H1 (cell line): ENCODE measurements around the gene APAF1. TPM values are rescaled to one million over a fixed set of nuclear protein-coding genes. Genes with fewer than 3 reads are reported as not detected.

Source experiments
- CTCF ChIA-PET: fragments of 300-600 bp; sonication (Branson Sonifier 250); formaldehyde crosslinking; loops from one replicate; lab custom pipeline; 2021; ENCODE audit not compliant: partially characterized antibody; lab: Charles Lee
- POLR2A ChIA-PET: fragments of 300-600 bp; sonication (Branson Sonifier 250); formaldehyde crosslinking; loops from one replicate; lab custom pipeline; 2021; ENCODE audit warnings: inconsistent platforms; ENCODE audit not compliant: partially characterized antibody; lab: Charles Lee
- DNase-seq, 2 experiments: peaks; one replicate each; pipeline versions ENCODE4 v3.0.0 to v3.0.0-alpha.2; 2010 to 2022; ENCODE audit warnings: low spot score in 2 of 2, low read depth in 1 of 2, mixed read lengths in 1 of 2
- FAIRE-seq: peaks from 2 replicates; lab custom pipeline; 2011; peaks lifted over from hg19 to GRCh38; lab: Jason Lieb, UNC
- H2AFZ ChIP-seq: 2 replicates; pipeline ENCODE4 v1.8.1; 2012; ENCODE audit warnings: low read length, inconsistent platforms
- H2AK5ac ChIP-seq: 2 replicates; pipeline ENCODE4 v1.6.1; 2013; ENCODE audit warnings: low read depth, low read length
- H2BK120ac ChIP-seq: replicated peaks from 2 replicates; pipeline ENCODE3; 2013; ENCODE audit warnings: low read depth, low read length, inconsistent platforms
- H2BK12ac ChIP-seq: 2 replicates; pipeline ENCODE4 v1.6.1; 2013; ENCODE audit warnings: low read depth, low read length
- H2BK15ac ChIP-seq: 2 replicates; pipeline ENCODE4 v1.6.1; 2013; ENCODE audit warnings: low read length
- H2BK20ac ChIP-seq: 2 replicates; pipeline ENCODE4 v1.6.1; 2013; ENCODE audit warnings: low read length
- H2BK5ac ChIP-seq: 2 replicates; pipeline ENCODE4 v1.6.1; 2013; ENCODE audit warnings: low read depth, low read length
- H3K14ac ChIP-seq: 2 replicates; pipeline ENCODE4 v1.6.1; 2013; ENCODE audit warnings: inconsistent platforms; ENCODE audit not compliant: insufficient read length
- H3K18ac ChIP-seq: 2 replicates; pipeline ENCODE4 v1.6.1; 2013; ENCODE audit warnings: low read length; ENCODE audit errors: extremely low read depth
- H3K23ac ChIP-seq: 2 replicates; pipeline ENCODE4 v1.6.1; 2013; ENCODE audit warnings: inconsistent platforms; ENCODE audit not compliant: insufficient read length
- H3K23me2 ChIP-seq: 2 replicates; pipeline ENCODE4 v1.6.1; 2013; ENCODE audit warnings: low read depth, low read length
- H3K27ac ChIP-seq: 2 replicates; pipeline ENCODE4 v1.6.1; 2011; ENCODE audit warnings: low read depth, low read length, inconsistent platforms
- H3K27me3 ChIP-seq, 4 experiments: replicated peaks in 1 of 4; 1 replicate in 1 of 4; 2 replicates in 3 of 4; pipeline versions ENCODE4 v1.6.1 to v1.8.1; 2011 to 2013; ENCODE audit warnings: low read length in 3 of 4, mild to moderate bottlenecking in 3 of 4, inconsistent platforms in 2 of 4, mixed read lengths in 2 of 4, moderate library complexity in 1 of 4; ENCODE audit not compliant: control insufficient read depth in 3 of 4, insufficient read depth in 3 of 4; ENCODE audit errors: extremely low read depth in 1 of 4
- H3K36me3 ChIP-seq, 4 experiments: 2 replicates each; pipeline versions ENCODE4 v1.6.1 to v1.8.1; 2011 to 2013; ENCODE audit warnings: mild to moderate bottlenecking in 4 of 4, low read length in 3 of 4, moderate library complexity in 2 of 4, control low read depth in 1 of 4, inconsistent platforms in 1 of 4; ENCODE audit not compliant: insufficient read depth in 4 of 4, control insufficient read depth in 2 of 4
- H3K4ac ChIP-seq: replicated peaks from 2 replicates; pipeline ENCODE3; 2013; ENCODE audit warnings: low read length, low read depth, mixed read lengths, inconsistent platforms; ENCODE audit not compliant: insufficient read length
- H3K4me1 ChIP-seq, 4 experiments: replicated peaks in 1 of 4; 1 replicate in 1 of 4; 2 replicates in 3 of 4; pipeline versions ENCODE4 v1.6.1 to v1.8.1; 2011 to 2013; ENCODE audit warnings: low read length in 3 of 4, inconsistent platforms in 2 of 4, mixed read lengths in 1 of 4; ENCODE audit not compliant: insufficient read depth in 4 of 4, control insufficient read depth in 3 of 4
- H3K4me2 ChIP-seq, 2 experiments: 2 replicates each; pipeline versions ENCODE4 v1.6.1 to v1.8.1; 2011 to 2013; ENCODE audit warnings: low read depth in 2 of 2, low read length in 2 of 2, control low read depth in 1 of 2, inconsistent platforms in 1 of 2, mild to moderate bottlenecking in 1 of 2; ENCODE audit not compliant: insufficient read depth in 1 of 2
- H3K4me3 ChIP-seq, 4 experiments: fragments of 200-600, 300-600 bp in 1 of 4; sonication (generic), shearing (Covaris generic), sonication (Bioruptor Twin) in 1 of 4; 2 replicates each; pipeline versions ENCODE4 v1.5.1 to v1.8.1; 2011 to 2016; ENCODE audit warnings: low read length in 4 of 4, low read depth in 3 of 4, control low read depth in 2 of 4, inconsistent platforms in 2 of 4, mild to moderate bottlenecking in 2 of 4, mixed read lengths in 1 of 4, moderate library complexity in 1 of 4; ENCODE audit not compliant: insufficient read depth in 2 of 4; ENCODE audit errors: extremely low read depth in 1 of 4
- H3K56ac ChIP-seq: replicated peaks from 2 replicates; pipeline ENCODE3; 2013; ENCODE audit warnings: low read depth, mild to moderate bottlenecking, mixed read lengths, low read length, inconsistent platforms; ENCODE audit not compliant: insufficient read length
- H3K79me1 ChIP-seq: 2 replicates; pipeline ENCODE4 v1.6.1; 2013; ENCODE audit warnings: low read depth, low read length, control low read depth
- H3K79me2 ChIP-seq, 2 experiments: 2 replicates each; pipeline versions ENCODE4 v1.6.1 to v1.8.1; 2012 to 2013; ENCODE audit warnings: low read length in 2 of 2, mild to moderate bottlenecking in 2 of 2, inconsistent platforms in 1 of 2; ENCODE audit not compliant: insufficient read depth in 2 of 2, control insufficient read depth in 1 of 2
- H3K9ac ChIP-seq, 4 experiments: replicated peaks in 1 of 4; 1 replicate in 1 of 4; 2 replicates in 3 of 4; pipeline versions ENCODE4 v1.6.1 to v1.8.1; 2011 to 2013; ENCODE audit warnings: low read depth in 3 of 4, low read length in 3 of 4, control low read depth in 2 of 4, mild to moderate bottlenecking in 2 of 4, moderate library complexity in 2 of 4, inconsistent platforms in 1 of 4; ENCODE audit errors: extremely low read depth in 1 of 4
- H3K9me3 ChIP-seq, 2 experiments: 2 replicates each; pipeline versions ENCODE4 v1.6.1 to v1.8.1; 2012 to 2013; ENCODE audit warnings: mild to moderate bottlenecking in 2 of 2, moderate library complexity in 2 of 2, control low read depth in 1 of 2, inconsistent platforms in 1 of 2, low read depth in 1 of 2, low read length in 1 of 2, mixed read lengths in 1 of 2; ENCODE audit not compliant: insufficient read depth in 2 of 2
- H4K20me1 ChIP-seq, 2 experiments: replicated peaks in 1 of 2; 2 replicates each; pipeline versions ENCODE3 to v1.8.1; 2011 to 2013; ENCODE audit warnings: inconsistent platforms in 2 of 2, low read length in 2 of 2, mild to moderate bottlenecking in 1 of 2; ENCODE audit not compliant: insufficient read depth in 2 of 2, control insufficient read depth in 1 of 2
- H4K5ac ChIP-seq: 2 replicates; pipeline ENCODE4 v1.6.1; 2013; ENCODE audit warnings: low read length, low read depth, mixed read lengths, inconsistent platforms; ENCODE audit not compliant: insufficient read length
- H4K8ac ChIP-seq: 2 replicates; pipeline ENCODE4 v1.8.0; 2013; ENCODE audit warnings: mild to moderate bottlenecking, moderate library complexity, low read length, inconsistent platforms; ENCODE audit not compliant: insufficient read depth; ENCODE audit errors: extremely low read depth
- H4K91ac ChIP-seq: replicated peaks from 2 replicates; pipeline ENCODE3; 2013; ENCODE audit warnings: low read length, mixed read lengths, inconsistent platforms; ENCODE audit not compliant: insufficient read length
- ATF3 ChIP-seq: IDR thresholded peaks from 2 replicates; pipeline ENCODE4 v1.6.1; 2011; ENCODE audit warnings: low read depth, mild to moderate bottlenecking, low read length; ENCODE audit not compliant: insufficient read depth
- EP300 ChIP-seq, 2 experiments: IDR thresholded peaks; 1 replicate in 1 of 2; 2 replicates in 1 of 2; pipeline ENCODE4 v1.6.1; 2011 to 2012; ENCODE audit warnings: low read depth in 2 of 2, low read length in 2 of 2, mild to moderate bottlenecking in 2 of 2, borderline replicate concordance in 1 of 2, inconsistent platforms in 1 of 2, moderate library complexity in 1 of 2
- HDAC2 ChIP-seq, 2 experiments: fragments of 300-600 bp in 1 of 2; sonication (generic) in 1 of 2; IDR thresholded peaks; 2 replicates each; pipeline ENCODE4 v1.6.1; 2011 to 2012; ENCODE audit warnings: low read depth in 2 of 2, low read length in 2 of 2, mild to moderate bottlenecking in 2 of 2, moderate library complexity in 2 of 2, borderline replicate concordance in 1 of 2, inconsistent platforms in 1 of 2
- RBBP5 ChIP-seq: IDR thresholded peaks from 2 replicates; pipeline ENCODE4 v1.7.1; 2012; ENCODE audit warnings: low read depth, mild to moderate bottlenecking, inconsistent platforms, low read length, moderate library complexity, borderline replicate concordance
- SP4 ChIP-seq: IDR thresholded peaks from 2 replicates; pipeline ENCODE4 v1.6.1; 2012; ENCODE audit warnings: low read length, inconsistent platforms
- TCF12 ChIP-seq: IDR thresholded peaks from 2 replicates; pipeline ENCODE4 v1.6.1; 2011; ENCODE audit warnings: low read depth, mild to moderate bottlenecking, low read length
- YY1 ChIP-seq: IDR thresholded peaks from 2 replicates; pipeline ENCODE4 v1.6.1; 2011; ENCODE audit warnings: low read depth, mild to moderate bottlenecking, low read length
- polyA plus RNA-seq, 7 experiments: library from polyadenylated mRNA; depleted of rRNA in 3 of 7; stranded (reverse) in 5 of 7; unstranded in 2 of 7; fragments of >200 nt in 5 of 7; fragments of 200-250 nt in 2 of 7; gene quantifications; 1 replicate in 5 of 7; 2 replicates in 1 of 7; 4 replicates in 1 of 7; pipeline versions ENCODE4 v1.2.1 to v1.2.3, GENCODE V29; 2011 to 2013; ENCODE audit warnings: missing spikeins in 2 of 7, mixed read lengths in 2 of 7
- total RNA-seq: library from RNA; stranded (reverse); fragmentation: NEBNext Ultra II Directional; extraction: Animal tissue kit (Norgen Biotek cat#: 25700); gene quantifications from 2 replicates; pipeline ENCODE4 v1.2.1, GENCODE V29; 2021

Gene APAF1
- total and polyA plus RNA-seq, 2 of the 8 experiments (the other 6 are each of a cell fraction or from before 2014, with no cell fraction given): 4.7 to 22.6 TPM

GRCh38 chr12:98769068-98769467 is 124.0 kb downstream of the APAF1 start:
- H3K14ac ChIP-seq: no peak overlapping the region
- POLR2A ChIA-PET: no interaction called here
- H3K27me3 ChIP-seq: no peaks in the 10 kb centered on the region
- 0 out of 4 replicates have a peak, but pooled peaks cover 0 to 6% of the 10 kb centered on the region in 2 experiments for H3K9me3 ChIP-seq
- H3K36me3 ChIP-seq: no peaks in the 10 kb centered on the region; a peak in 1 of 8 replicates
- H3K23ac ChIP-seq: no peak overlapping the region
- no peaks in the 10 kb centered on the region for H3K79me2 ChIP-seq
- no peaks in the 10 kb centered on the region for H3K23me2 ChIP-seq
- H2BK20ac ChIP-seq: no peak overlapping the region
- H4K20me1 ChIP-seq: no peaks in the 10 kb centered on the region
- H3K9ac ChIP-seq: no peak overlapping the region
- no peak overlapping the region for H2AFZ ChIP-seq
- H4K8ac ChIP-seq: no peak overlapping the region
- DNase-seq: no peak
- no peak overlapping the region for H4K5ac ChIP-seq
- no peak overlapping the region for H3K4ac ChIP-seq
- no peak overlapping the region for H3K27ac ChIP-seq
- H4K91ac ChIP-seq: no peak overlapping the region
- H3K79me1 ChIP-seq: no peaks in the 10 kb centered on the region
- no peak overlapping the region for H2AK5ac ChIP-seq
- H2BK5ac ChIP-seq: no peak overlapping the region
- FAIRE-seq: no peak
- H3K4me2 ChIP-seq: no peak overlapping the region
- TF ChIP-seq HDAC2 (IDR thresholded peaks at IDR 0.05; ENCODE audit: borderline replicate concordance in 1 of 2, low read depth in 2 of 2, low read length in 2 of 2): no peak
- TF ChIP-seq SP4: no peak
- TF ChIP-seq ATF3: no peak
- no peak for TF ChIP-seq EP300 (IDR thresholded peaks at IDR 0.05; ENCODE audit: borderline replicate concordance in 1 of 2, low read depth in 2 of 2, low read length in 2 of 2)
- no peak for TF ChIP-seq YY1
- TF ChIP-seq RBBP5: no peak
- no peak for TF ChIP-seq TCF12
- no peak overlapping the region for H3K18ac ChIP-seq
- no peak overlapping the region for H2BK15ac ChIP-seq
- H2BK120ac ChIP-seq: no peak overlapping the region
- H3K4me1 ChIP-seq: no peaks in the 10 kb centered on the region
- no peak overlapping the region for H3K56ac ChIP-seq
- CTCF ChIA-PET: interaction anchor here (0.9 to 2.7 kb wide), 6 partner anchors 13 to 230 kb away, joined by 3 to 12 read pairs (median 4); no protein-coding TSS in a partner anchor
- H3K4me3 ChIP-seq: no peak overlapping the region
- no peak overlapping the region for H2BK12ac ChIP-seq
